Activated CD8-positive, alpha-beta T cell treated with anti-CD3 and anti-CD28 coated beads, Interleukin-2, amount 10 ng/mL, durations not matched to agents 7 days and 5 days (primary cell): ENCODE data around the gene ADAMTSL2. TPM values are rescaled to one million over a fixed set of nuclear protein-coding genes. Genes with fewer than 3 reads are reported as not detected.

Experiments
- ATAC-seq: fragments of 150-1000 bp; cut with Tn5 transposase; one replicate; pipeline ENCODE4 v1.10.0; 2021; ENCODE audit warnings: moderate library complexity
- CTCF ChIA-PET: fragments of 350-600 bp; sonication (Branson Sonifier 250); formaldehyde crosslinking; loops from one replicate; lab custom pipeline; 2021; ENCODE audit warnings: antibody characterized with exemption; lab: Charles Lee
- POLR2A ChIA-PET: fragments of 350-600 bp; sonication (Branson Sonifier 250); formaldehyde crosslinking; loops from one replicate; lab custom pipeline; 2021; ENCODE audit warnings: antibody characterized with exemption; lab: Charles Lee
- DNase-seq: peaks from one replicate; pipeline ENCODE4 v3.0.0-alpha.2; 2020
- H3K27ac Mint-ChIP-seq: one replicate; pipeline ENCODE4 v1.8.0; 2021; ENCODE audit warnings: mild to moderate bottlenecking, mixed read lengths
- H3K27me3 Mint-ChIP-seq: one replicate; pipeline ENCODE4 v1.8.0; 2021; ENCODE audit warnings: low read depth, mixed read lengths
- H3K36me3 Mint-ChIP-seq: one replicate; pipeline ENCODE4 v1.8.0; 2021; ENCODE audit warnings: low read depth, mixed read lengths
- H3K4me1 Mint-ChIP-seq: one replicate; pipeline ENCODE4 v1.8.0; 2021; ENCODE audit warnings: low read depth, mixed read lengths
- H3K4me3 Mint-ChIP-seq: one replicate; pipeline ENCODE4 v1.8.0; 2021; ENCODE audit warnings: mild to moderate bottlenecking, mixed read lengths
- H3K9me3 Mint-ChIP-seq: one replicate; pipeline ENCODE4 v1.8.0; 2022; ENCODE audit warnings: mixed read lengths; ENCODE audit not compliant: insufficient read depth
- total RNA-seq, 2 experiments: library from RNA; stranded (reverse); gene quantifications; one replicate each; pipeline ENCODE4 v1.2.3, GENCODE V29; 2021

Gene ADAMTSL2
- total RNA-seq, 2 experiments from 2014 or later = not detected

DNA sequence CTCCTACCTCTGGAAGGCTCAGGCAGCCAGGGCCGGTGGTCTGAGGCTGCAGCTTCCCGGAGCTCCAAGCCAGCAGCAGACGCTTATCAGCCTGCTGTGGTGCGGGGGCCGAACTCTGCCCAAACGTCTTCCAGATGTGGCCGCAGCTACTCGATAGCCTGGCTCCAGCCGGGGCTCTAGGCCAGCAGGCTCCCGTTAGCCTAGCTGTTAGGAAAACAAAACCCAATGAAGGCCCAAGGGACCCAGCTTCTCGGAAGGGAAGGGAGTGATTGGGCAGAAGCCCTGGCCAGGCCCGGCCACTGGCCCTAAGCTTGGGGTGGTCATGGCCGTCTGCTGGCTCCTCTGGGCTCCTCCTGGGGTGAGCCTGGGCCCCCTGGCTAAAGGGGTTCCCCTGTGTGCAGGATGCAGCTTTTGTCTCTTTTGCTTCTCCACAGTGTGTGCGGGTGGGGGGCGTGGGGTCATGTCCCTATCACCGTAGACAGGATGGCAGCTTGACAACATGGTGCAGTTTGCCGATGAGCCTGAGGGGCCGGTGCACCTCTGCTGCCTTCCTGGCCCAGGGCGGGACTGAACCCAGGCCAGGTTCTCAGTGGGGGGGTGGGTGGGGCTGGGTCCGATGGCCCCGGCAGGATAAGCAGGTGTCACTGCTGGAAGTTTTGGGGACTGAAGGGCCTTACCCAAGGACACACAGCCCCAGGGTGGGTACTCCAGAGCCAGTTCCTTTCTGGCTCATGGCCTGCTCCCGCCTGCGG lies 28.4 kb upstream of the ADAMTSL2 start:
- DNase-seq (no peak), ATAC-seq (no peak)
- ChIA-PET CTCF (no interaction called here), POLR2A (interaction anchor here (0.5 to 0.7 kb wide), 2 partner anchors 10 to 46 kb away, joined by 4 to 5 read pairs; partner anchors contain the start of gene CACFD1)
- H3K4me3 Mint-ChIP-seq = no peak overlapping the region
- H3K4me1 Mint-ChIP-seq = peaks cover 17% of the 10 kb centered on the region
- H3K27me3 Mint-ChIP-seq = peaks cover 9% of the 10 kb centered on the region
- H3K27ac Mint-ChIP-seq = no peak overlapping the region
- peaks cover 20% of the 10 kb centered on the region for H3K9me3 Mint-ChIP-seq
- no peaks in the 10 kb centered on the region for H3K36me3 Mint-ChIP-seq

DNA sequence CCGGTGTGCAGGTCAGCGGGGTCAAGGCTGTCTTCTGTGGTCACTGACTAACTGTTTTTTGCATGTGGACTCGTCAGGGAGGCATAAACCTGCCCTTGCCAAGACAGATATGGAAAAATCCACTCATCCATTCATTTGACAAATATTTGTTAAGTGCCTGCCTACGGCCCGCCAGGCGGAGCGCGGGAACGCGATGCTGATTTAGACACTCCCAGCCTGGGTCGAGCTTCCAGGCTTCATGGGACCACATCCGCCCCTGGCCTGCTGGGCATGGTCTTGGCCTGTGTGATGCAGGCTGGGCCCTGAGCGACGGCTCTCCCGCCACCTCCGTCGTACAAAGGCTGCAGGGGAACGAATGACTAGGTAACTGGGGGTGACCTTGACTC lies 27.9 kb upstream of the ADAMTSL2 start:
- H3K27ac Mint-ChIP-seq = no peak overlapping the region
- DNase-seq = no peak
- H3K4me1 Mint-ChIP-seq = peaks cover 17% of the 10 kb centered on the region
- peaks cover 14% of the 10 kb centered on the region for H3K9me3 Mint-ChIP-seq
- peaks cover 6% of the 10 kb centered on the region for H3K27me3 Mint-ChIP-seq
- POLR2A ChIA-PET = no interaction called here
- CTCF ChIA-PET = no interaction called here
- no peaks in the 10 kb centered on the region for H3K36me3 Mint-ChIP-seq
- ATAC-seq = no peak
- no peak overlapping the region for H3K4me3 Mint-ChIP-seq

DNA sequence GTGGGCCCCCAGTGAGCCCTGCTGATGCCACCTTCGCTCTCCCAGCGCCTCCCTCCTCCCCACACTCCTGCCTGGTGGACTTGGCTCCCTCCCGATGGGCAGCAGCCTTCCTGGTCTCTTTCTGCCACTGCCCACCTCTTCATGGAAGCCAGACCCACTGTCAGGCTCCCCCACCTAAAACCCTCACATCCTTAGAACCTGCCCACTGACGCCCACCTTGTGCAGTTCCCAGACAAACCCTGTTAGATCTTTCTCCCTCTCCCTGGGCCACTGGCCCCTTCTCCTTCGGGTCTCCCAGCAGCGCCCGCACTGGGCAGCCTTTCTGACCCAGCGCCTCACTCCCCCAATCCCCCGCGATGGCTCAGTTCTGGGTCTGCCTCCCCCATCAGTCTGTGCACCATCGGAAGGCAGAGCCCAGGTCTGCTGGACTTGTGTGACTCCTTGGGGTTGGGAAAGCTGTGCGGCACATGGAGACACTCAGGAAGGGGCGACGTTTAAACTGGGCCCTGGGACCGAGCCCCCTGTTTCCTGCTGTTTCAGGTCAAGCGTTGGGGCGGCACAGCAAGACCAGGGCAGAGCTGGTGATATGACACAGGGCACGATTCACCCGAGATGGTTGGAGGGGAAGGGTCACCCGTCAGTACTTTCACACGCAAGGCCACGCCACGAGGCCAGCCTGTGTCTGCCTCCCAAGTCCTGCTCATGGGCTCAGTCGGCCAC lies 27.1 kb upstream of the ADAMTSL2 start:
- Mint-ChIP-seq H3K9me3 (peaks cover 7% of the 10 kb centered on the region), H3K4me3 (no peak overlapping the region), H3K27me3 (peaks cover 3% of the 10 kb centered on the region), H3K4me1 (peaks cover 17% of the 10 kb centered on the region), H3K27ac (peak overlapping the region; percentile 56), H3K36me3 (no peaks in the 10 kb centered on the region)
- no peak for ATAC-seq
- POLR2A ChIA-PET = interaction anchor here (0.8 kb wide), 1 partner anchor 9 kb away, joined by 4 read pairs; no protein-coding TSS in a partner anchor
- DNase-seq = no peak
- CTCF ChIA-PET = no interaction called here

DNA sequence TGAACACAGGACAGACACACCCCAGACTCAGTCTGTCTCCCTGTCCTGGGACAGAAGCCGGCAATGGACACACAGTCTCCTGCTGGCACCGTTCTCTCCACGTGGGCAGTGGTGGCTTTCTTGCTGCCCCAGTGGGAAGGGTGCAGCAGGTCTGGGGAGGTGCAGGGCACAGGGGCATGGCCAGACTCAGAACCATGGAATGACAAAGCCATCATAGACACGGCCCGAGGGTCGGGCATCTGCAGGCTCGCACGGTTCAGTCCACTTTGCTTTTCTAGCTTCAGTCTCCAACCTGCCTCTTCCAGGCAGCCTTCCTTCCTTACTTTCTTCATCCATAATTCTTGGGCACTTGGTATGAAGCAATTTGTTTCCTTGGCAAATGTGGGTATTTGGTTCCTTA lies 26.5 kb upstream of the ADAMTSL2 start:
- peaks cover 3% of the 10 kb centered on the region for H3K9me3 Mint-ChIP-seq
- DNase-seq (no peak), ATAC-seq (no peak)
- no peak overlapping the region for H3K27ac Mint-ChIP-seq
- H3K4me1 Mint-ChIP-seq = peaks cover 17% of the 10 kb centered on the region
- no peak overlapping the region for H3K4me3 Mint-ChIP-seq
- ChIA-PET CTCF (no interaction called here), POLR2A (no interaction called here)
- no peaks in the 10 kb centered on the region for H3K36me3 Mint-ChIP-seq
- H3K27me3 Mint-ChIP-seq = no peaks in the 10 kb centered on the region

DNA sequence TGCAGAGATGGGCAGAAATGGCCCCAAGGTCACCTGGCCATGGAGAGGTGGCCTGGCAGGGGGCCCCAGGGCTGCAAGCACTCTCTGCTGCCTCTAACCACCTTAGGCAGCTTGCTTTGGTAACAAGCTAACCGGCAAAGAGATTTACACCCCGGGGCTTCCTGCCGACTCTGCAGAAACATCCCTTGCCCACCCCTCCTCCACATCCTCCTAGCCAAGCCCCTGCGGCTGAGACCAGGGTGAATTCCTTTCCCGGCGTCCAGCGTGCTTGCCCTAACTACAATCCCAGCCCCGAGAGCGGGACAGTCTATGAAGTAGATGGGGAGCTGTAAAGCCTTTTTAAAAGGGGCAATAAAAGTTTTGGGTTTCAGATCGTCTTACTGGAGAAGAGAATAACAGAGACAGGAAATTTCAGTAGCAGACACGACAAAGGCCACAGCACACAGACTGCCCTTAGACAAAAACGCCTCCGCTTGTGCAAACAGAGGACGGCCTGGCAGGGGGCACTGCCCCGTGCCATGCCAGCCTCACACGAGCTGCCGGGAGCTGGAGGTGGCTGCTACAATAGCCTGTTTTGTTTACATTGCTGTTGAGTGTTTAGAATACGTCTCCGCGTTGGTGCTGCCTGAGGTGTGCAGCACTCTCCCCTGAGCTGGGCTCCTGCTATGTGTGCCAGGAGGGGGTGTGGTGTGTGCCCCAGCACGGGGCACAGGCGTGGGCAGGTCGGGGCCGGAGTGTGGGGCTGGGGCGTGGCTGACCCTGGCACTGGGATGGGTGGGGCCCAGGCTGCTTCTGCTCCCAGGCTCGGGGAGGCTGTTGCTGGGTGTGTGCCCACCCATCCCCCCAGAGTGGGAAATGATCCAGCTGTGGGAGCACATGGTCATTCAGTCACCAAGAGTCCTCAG lies 25.1 kb upstream of the ADAMTSL2 start:
- ATAC-seq = peak; percentile 74
- POLR2A ChIA-PET = interaction anchor here (0.6 to 1.5 kb wide), 6 partner anchors 9 to 113 kb away, joined by 3 to 4 read pairs (median 4); no protein-coding TSS in a partner anchor

DNA sequence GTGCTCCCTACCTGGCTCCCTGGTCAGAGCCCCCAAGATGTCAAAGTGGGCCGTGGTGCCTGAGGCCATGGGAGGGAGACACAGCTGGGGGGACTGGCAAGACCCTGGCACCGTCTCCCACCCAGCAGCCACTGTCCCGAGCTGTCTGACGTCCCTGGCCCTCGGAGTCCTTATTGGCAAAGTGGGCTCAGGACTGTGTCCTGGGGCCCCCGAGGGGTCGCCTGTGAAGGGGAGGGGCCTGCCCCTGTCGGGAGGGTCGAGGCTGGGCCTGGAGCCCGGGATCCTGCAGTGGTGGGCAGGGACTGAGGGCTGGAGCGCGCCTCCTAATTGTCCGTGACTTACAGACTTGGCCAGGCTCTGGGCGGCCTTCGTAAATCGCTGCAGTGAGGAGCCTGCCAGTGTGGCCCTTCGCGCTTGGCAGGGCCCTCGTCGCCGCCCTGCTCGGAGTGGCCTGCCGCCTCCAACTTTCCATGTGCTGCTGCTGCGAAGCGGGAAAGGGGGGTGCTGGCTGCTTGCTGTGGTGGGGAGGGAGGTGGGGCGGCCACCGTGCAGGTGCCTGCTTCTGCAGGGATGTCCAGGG lies 23.5 kb upstream of the ADAMTSL2 start:
- POLR2A ChIA-PET = no interaction called here

More for the DNA sequence above, 25.1 kb upstream of the ADAMTSL2 start:
- H3K4me3 Mint-ChIP-seq = peak overlapping the region; percentile 65
- no peaks in the 10 kb centered on the region for H3K36me3 Mint-ChIP-seq
- peaks cover 17% of the 10 kb centered on the region for H3K4me1 Mint-ChIP-seq
- peak; percentile 64 for DNase-seq
- CTCF ChIA-PET = interaction anchor here (1.0 to 1.8 kb wide), 3 partner anchors 20 to 50 kb away, joined by 3 to 11 read pairs (median 3); partner anchors contain the start of gene CACFD1
- peak overlapping the region; percentile 89 for H3K27ac Mint-ChIP-seq
- no peaks in the 10 kb centered on the region for H3K27me3 Mint-ChIP-seq
- no peaks in the 10 kb centered on the region for H3K9me3 Mint-ChIP-seq

DNA sequence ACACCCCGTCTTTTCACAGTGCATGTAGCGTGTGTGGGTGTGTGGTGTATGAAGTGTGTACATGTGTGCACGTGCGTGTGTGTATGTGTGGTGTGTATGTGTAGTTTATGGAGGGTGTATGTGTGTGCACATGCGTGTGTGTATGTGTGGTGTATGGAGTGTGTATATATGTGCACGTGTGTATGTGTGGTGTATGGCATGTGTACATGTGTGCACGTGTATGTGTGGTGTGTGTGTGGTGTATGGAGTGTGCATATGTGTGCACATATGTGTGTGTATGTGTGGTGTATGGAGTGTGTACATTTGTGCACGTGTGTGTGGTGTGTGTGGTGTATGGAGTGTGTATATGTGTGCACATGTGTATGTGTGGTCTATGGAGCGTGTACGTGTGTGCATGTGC lies 22.9 kb upstream of the ADAMTSL2 start:
- POLR2A ChIA-PET = no interaction called here
- H3K36me3 Mint-ChIP-seq = no peaks in the 10 kb centered on the region
- no peaks in the 10 kb centered on the region for H3K27me3 Mint-ChIP-seq
- no peak for DNase-seq
- no peak for ATAC-seq
- peaks cover 17% of the 10 kb centered on the region for H3K4me1 Mint-ChIP-seq
- no peak overlapping the region for H3K4me3 Mint-ChIP-seq
- no peak overlapping the region for H3K27ac Mint-ChIP-seq
- H3K9me3 Mint-ChIP-seq = no peaks in the 10 kb centered on the region
- CTCF ChIA-PET = no interaction called here

More for the DNA sequence above, 23.5 kb upstream of the ADAMTSL2 start:
- Mint-ChIP-seq H3K27ac (no peak overlapping the region), H3K27me3 (no peaks in the 10 kb centered on the region), H3K4me1 (peaks cover 17% of the 10 kb centered on the region), H3K9me3 (no peaks in the 10 kb centered on the region), H3K36me3 (no peaks in the 10 kb centered on the region), H3K4me3 (no peak overlapping the region)
- CTCF ChIA-PET = no interaction called here
- DNase-seq (no peak), ATAC-seq (no peak)

DNA sequence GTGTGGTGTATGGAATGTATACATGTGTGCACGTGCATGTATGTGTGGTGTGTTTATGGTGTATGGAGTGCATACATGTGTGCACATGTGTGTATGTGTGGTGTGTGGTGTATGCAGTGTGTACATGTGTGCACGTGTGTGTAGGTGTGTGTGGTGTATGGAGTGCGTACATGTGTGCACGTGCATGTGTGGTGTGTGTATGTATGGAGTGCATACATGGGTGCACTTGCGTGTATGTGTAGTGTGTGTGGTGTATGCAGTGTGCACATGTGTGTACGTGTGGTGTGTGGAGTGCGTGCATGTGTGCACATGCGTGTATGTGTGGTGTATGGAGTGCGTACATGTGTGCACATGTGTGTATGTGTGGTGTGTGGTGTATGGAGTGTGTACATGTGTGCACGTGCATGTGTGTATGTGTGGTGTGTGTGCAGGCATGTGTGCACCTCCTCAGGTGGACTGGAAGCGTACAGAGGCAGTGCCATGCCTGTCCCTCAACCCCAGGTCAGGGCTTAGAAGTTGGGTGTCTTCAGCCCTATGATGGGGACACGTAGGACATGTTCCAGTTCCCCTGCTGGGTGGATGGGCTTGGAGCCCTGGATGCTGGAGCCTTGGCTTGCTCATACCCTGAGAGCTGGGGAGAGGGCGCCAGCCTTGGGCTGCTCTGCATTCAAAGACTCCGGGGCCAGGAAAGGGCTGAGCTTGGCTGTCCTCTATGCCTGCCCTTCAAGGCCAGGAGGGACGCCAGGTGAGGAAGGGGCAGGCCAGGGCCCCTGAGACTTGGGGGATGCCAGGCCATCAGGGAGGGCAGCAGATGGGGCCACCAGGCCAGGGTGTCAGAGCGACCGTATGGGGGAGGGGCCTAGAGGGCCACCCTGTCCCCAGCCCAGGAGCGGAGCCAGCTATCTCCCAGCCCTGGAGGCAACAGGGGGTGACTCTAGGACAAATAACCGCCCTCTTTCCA lies 22.0 kb upstream of the ADAMTSL2 start:
- Mint-ChIP-seq H3K9me3 (no peaks in the 10 kb centered on the region), H3K4me3 (no peak overlapping the region), H3K4me1 (peaks cover 17% of the 10 kb centered on the region), H3K36me3 (no peaks in the 10 kb centered on the region), H3K27me3 (no peaks in the 10 kb centered on the region), H3K27ac (no peak overlapping the region)
- ChIA-PET CTCF (no interaction called here), POLR2A (no interaction called here)
- no peak for DNase-seq
- no peak for ATAC-seq

DNA sequence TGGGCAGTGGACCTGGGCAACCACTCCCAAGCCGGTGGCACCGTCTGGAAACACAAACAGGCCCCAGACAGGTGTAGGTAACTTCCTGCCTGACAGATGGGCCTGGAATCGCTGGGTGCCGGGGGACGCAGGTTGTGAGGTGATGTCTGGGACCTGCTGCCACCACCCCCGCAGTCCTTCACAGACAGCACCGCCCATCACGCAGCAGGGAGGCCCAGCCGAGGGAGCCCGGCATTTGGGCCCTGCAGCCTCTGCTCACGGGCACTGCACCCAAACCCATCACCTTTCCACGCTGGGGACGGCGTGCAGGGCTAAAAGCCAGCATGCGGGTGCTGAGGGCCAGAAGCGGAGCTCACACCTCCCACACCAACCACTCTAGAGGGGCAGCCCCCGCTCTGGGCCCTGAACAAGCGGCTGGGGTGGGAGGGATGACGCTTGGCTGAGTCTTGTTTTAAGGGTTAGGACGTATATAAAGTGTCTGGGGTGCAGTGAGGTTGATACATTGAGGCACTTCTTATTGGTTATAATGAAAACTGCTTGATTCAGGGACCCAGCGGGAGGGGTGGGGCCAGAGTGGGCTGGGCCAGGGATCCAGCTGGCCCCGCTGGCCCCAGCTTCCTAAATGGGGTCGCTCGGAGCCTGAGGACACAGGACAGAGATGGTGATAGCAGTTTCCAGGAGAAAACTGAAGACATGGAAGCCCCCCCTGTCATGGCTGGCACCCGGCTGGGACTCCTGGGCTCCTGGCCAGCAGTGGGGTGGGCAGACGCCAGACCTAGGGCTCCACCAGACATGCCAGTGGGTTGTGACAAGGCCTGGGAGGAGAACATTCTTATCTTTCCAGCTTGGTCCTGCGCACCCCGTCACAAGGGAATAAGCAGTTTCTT lies 21.0 kb upstream of the ADAMTSL2 start:
- Mint-ChIP-seq H3K4me3 (no peak overlapping the region), H3K36me3 (no peaks in the 10 kb centered on the region), H3K27ac (no peak overlapping the region), H3K4me1 (peaks cover 12% of the 10 kb centered on the region), H3K27me3 (no peaks in the 10 kb centered on the region), H3K9me3 (no peaks in the 10 kb centered on the region)
- CTCF ChIA-PET = interaction anchor here (0.8 kb wide), 1 partner anchor 27 kb away, joined by 3 read pairs; no protein-coding TSS in a partner anchor
- POLR2A ChIA-PET = no interaction called here
- ATAC-seq (no peak), DNase-seq (no peak)
